GM21390 (cell line): ENCODE results near the gene TTC6.

ENCODE experiments used
- ATAC-seq: cut with Tn5 transposase; IDR thresholded peaks from one replicate; pipeline ENCODE4 v1.9.1; 2021; ENCODE audit not compliant: unreplicated experiment

Gene TTC6

DNA sequence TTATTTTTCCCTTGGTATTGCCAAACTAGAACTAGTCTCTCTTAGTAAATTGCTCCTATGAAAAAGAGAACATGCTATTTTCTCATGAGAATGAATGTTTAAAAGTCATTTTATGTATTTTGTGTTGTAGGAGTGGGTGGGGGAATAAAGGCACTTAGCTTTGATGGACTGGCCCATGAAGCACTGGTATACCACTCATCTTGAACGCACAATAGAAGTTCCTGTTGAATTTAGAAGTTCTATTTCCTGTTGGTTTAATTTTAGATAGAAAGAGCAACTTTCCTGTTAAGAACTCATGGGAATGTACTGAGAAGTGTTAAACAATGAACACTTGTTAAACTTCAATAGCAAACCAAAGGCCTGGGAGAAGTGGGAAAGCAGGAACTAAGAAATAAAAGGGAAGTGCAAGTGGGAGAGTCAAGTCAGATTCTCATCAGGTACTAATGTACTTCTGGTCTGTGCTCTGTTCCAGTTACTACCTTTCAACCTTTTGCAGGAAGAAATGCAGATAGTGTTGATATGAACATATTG is 23.1 kb downstream of the TTC6 start:
- no peak for ATAC-seq

DNA sequence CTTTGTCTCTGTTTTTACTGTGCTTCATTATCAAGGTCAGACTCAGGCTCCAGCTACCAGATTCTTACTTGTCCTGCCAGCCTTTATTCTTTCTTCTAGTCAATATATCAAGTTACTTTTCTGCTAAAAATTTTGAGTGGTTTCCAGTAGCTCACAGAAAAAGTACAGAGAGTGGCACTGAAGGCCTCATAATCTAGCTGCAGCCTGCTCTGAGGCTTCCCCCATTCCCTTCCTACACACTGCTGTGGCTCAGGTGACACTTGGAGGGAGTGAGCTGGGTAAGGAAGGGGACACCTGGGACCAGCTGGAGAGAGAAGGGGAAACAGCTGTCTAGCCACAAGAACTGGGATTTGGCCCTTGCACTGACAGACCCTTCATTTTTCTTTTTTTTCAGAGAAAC is 25.4 kb downstream of the TTC6 start:
- ATAC-seq = no peak

GRCh38 chr14:37622231-37622923 is 26.9 kb downstream of the TTC6 start:
- no peak for ATAC-seq

DNA sequence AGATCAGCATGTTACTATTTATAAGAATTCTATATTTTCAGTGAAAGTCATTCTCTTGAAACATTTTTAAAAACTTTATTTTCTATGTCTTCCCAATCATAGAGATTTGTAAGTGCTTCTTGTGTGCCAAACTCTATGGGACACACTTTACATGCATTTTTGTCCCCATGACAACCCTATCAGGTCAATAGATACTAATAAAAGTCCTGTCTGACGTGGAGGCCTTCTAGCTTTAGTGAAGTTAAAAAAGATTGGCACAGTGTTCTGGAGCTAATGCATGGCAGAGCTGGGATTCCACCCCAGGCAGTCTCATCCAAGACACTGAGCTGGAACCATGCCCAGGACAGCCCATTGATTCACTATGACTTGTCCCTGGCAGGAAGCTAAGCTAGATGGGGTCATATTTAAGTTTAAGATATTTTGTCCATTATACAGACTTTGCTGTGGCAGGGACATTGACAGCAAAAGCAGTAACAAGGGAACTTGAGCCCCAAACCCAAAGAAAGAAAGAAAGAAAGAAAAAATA is 28.1 kb downstream of the TTC6 start:
- ATAC-seq = no peak

DNA sequence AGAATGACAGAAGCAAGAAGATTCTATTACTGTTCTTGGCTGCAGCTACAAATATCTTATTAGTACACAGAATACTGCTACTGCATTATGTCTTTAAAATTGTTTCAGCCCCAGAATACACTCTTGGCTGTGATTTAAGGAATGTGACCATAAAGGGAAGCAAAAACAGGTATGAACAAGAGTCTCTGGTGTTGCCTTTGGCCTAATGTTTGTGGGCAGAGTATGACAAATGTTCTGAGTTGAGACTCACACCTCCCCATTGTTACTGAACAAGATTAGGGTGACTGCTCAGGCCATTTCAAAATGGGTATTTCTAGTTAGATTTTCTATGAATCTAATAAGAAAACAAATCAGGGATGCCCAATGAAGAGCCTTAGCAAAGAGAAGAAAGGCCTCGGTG is 28.5 kb downstream of the TTC6 start:
- no peak for ATAC-seq

GRCh38 chr14:37625597-37626595 is 30.5 kb downstream of the TTC6 start:
- no peak for ATAC-seq

DNA sequence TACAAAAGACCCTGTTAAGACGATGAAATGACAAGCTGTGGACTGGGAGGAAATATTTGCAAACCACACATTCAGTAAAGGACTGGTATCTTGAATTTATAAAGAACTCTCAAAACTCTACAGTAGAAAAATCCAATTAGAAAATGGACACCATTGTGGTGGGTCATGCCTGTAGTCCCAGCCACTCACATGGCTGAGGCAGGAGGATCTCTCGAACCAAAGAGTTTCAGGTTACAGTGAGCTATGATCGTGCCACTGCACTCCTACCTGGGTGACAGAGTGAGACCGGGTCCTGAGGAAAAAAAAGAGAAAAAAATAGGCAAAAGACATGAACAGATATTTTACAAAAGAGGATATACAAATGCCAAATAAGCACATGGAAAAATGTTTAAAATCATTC is 41.9 kb downstream of the TTC6 start:
- ATAC-seq = no peak

GRCh38 chr14:37638599-37638998 is 43.2 kb downstream of the TTC6 start:
- no peak for ATAC-seq

DNA sequence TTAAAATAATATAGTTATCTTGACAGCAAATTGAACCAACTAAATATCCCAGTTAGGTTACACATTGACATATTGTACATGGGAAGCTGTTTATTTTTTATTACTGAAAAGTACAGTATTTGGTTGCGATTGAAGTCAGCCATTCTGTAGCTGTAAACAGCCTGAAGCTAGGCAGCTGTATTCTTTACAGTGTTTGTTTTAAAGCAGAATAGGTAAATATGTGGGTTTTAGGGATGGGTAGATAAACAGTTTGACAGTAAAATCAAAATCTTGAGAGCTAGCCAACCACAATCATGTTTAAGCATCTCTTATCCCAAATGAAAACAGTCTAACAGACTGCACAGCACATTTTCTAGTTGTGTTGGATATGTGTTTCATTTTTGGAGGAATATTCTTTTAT is 45.7 kb downstream of the TTC6 start:
- ATAC-seq = no peak

DNA sequence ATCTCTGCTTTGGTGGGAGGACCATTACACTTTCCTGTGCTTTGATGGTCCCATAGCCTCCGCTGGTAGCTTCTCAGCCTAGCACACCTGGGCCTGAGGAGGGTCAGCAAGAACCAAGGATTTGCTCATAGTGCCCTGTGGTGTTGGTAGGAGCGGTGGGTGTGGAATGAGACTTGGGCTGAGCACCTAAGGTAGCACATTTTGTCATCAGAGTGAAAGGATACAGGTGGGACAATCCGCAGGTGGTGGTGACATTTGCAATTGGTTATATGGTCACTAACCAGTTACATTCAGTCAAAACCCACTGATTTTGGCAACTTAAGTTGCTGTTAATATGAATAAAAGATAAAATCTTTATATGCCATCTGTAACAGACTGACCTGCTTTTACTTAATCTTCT is 46.7 kb downstream of the TTC6 start:
- no peak for ATAC-seq

GRCh38 chr14:37643701-37644100 is 48.3 kb downstream of the TTC6 start:
- no peak for ATAC-seq
